Lung microvascular endothelial cell (primary cell): ENCODE results near the gene UAP1L1. TPM values are rescaled to one million over a fixed set of nuclear protein-coding genes. Genes with fewer than 3 reads are reported as not detected.
A peak's percentile ranks its signal among the peaks of the same experiment; 100 is the strongest.

Experiments used
- DNase-seq, 2 donors: peaks; one replicate each; pipeline versions ENCODE4 v3.0.0 to v3.0.0-alpha.2; 2010; ENCODE audit warnings: low read depth in 2 of 2
- total RNA-seq: library from RNA; depleted of rRNA; stranded (reverse); fragments of >200 nt; gene quantifications from 2 replicates; pipeline ENCODE4 v1.2.1, GENCODE V29; 2014

Gene UAP1L1
- total RNA-seq, 1 donor from 2014 or later: 16.9 TPM

DNA sequence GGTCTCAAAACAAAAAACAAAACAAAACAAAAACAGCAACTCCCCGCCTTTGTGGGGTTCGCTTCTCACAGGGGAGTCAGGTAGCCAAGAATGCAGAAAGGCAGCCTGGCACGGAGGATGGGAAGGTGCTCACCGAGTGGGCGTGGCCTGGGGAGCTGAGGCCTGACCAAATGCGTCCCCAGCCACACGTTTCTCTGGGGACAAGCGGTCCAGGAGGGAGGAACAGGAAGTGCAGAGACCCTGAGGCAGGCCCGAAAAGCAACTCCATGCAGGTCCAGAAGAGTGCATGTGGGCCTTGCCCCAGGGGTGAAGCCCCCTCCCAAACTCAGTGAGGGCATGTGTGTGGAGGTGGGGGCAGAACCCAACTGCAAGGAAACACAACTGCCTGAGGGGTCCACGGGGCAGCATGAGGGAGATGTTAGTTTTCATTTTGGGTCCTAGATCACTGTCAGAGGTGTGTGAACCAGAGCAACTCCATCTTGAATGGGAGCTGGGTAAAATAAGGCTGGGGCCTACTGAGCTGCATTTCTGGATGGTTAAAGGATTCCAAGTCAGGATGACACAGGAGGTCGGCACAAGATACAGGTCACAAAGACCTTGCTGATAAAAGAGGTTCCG, 2.6 kb upstream of the UAP1L1 start:
- no peak for DNase-seq

DNA sequence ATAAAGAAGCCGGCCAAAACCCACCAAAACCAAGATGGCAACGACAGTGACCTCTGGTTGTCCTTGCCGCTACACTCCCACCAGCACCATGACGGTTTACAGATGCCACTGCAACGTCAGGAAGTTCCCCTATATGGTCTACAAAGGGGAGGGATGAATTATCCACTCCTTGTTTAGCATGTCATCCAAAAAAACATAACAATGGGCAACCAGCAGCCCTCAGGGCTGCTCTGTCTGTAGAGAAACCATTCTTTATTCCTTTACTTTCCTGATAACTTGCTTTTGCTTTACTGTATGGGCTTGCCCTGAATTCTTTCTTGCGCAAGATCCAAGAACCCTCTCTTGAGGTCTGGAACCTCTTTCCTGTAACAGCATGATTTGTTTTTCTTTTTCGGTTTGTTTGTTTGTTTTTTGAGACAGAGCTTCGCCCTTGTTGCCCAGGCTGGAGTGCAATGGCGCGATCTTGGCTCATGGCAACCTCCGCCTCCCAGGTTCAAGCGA, 2.0 kb upstream of the UAP1L1 start:
- DNase-seq: no peak

DNA sequence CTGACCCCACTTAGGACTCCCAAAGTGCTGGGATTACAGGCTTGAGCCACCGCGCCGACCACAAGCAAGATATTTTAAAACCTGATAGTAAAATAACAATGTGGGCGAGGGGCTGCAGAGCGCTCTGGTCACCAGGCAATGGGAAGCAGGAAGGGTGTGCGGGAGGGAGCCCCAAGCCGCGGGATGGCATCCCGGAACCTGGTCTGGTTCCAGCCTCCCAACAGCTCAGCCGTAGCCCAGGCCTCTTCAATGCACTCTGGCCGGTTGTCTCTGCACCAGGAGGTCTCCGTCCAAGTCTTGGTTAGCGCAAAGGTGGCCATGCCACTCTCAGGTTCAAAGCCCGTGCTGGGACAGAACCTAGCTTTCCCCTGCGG, 694 bp upstream of the UAP1L1 start:
- DNase-seq: no peak

DNA sequence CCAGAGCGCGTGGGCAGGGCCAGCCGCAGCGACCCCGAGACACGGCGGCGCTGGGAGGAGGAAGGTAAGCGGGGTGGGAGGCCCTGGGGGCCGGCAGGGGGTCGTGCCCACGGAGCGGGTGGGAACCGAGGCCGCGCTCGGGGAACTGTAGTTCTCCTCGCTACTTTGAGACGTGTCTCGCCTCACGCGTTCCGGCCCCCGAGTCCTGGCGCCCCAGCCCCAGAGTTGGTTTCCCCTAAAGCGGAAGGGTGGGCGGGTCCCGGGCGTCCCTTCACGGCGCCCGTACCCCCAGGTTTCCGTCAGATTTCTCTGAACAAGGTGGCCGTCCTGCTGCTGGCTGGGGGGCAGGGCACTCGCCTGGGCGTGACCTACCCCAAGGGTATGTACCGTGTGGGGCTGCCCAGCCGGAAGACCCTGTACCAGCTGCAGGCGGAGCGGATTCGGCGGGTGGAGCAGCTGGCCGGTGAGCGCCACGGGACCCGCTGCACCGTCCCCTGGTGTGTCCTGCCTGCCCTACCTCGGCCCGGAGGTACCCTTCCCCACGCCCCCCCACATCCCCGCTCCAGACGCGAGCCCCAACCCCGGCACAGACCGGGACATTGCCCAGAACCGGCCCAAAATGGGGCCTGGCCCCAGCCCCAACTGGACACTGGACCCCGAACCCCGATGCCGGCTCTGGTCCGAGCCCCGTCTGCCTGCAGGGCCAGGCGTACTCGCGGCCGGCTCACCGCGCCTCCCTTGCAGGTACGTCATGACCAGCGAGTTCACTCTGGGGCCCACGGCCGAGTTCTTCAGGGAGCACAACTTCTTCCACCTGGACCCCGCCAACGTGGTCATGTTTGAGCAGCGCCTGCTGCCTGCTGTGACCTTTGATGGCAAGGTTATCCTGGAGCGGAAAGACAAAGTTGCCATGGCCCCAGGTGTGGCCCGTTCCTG, 709 bp downstream of the UAP1L1 start:
- peak in 1 of 2 donors; percentile 39 for DNase-seq

DNA sequence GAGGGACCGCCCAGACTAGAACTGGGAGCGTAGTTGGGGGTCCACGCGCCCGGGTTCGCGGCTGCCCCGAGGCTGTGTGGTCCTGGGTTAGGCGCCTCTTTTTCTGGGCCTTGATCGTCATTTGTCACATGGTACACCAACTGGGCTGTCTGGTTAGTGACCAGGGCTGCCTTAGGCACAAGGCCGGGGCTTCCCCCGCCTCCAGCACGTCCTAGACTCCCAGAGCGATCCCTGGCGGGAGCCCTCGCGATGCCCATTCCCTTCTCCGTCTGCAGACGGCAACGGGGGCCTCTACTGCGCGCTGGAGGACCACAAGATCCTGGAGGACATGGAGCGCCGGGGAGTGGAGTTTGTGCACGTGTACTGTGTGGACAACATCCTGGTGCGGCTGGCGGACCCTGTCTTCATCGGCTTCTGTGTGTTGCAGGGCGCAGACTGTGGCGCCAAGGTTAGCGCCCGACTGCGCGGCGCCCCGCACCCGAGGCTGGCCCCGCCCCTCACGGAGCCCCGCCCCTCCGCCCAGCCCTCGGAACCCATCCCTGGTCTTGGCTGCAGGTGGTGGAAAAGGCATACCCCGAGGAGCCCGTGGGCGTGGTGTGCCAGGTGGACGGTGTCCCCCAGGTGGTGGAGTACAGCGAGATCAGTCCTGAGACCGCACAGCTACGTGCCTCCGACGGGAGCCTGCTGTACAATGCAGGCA, 1.5 kb downstream of the UAP1L1 start:
- DNase-seq: no peak

DNA sequence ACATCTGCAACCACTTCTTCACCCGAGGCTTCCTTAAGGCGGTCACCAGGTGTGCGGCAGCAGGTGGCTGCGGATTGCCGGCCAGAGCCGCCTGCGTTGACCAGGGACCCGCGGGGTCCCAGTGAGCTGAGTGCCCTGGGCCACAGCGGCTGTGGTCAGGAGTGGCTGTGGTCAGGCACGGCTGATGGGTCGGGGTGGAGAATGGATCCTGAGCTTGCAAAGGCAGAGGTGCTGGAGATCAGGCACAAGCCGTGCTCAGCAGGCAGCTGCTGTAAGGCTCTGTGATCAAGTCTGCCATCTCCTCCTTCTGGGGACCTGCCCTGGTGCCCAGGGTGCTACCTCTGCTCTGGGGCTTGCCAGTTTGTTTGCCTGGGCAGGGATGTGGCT, 2.1 kb downstream of the UAP1L1 start:
- no peak for DNase-seq

DNA sequence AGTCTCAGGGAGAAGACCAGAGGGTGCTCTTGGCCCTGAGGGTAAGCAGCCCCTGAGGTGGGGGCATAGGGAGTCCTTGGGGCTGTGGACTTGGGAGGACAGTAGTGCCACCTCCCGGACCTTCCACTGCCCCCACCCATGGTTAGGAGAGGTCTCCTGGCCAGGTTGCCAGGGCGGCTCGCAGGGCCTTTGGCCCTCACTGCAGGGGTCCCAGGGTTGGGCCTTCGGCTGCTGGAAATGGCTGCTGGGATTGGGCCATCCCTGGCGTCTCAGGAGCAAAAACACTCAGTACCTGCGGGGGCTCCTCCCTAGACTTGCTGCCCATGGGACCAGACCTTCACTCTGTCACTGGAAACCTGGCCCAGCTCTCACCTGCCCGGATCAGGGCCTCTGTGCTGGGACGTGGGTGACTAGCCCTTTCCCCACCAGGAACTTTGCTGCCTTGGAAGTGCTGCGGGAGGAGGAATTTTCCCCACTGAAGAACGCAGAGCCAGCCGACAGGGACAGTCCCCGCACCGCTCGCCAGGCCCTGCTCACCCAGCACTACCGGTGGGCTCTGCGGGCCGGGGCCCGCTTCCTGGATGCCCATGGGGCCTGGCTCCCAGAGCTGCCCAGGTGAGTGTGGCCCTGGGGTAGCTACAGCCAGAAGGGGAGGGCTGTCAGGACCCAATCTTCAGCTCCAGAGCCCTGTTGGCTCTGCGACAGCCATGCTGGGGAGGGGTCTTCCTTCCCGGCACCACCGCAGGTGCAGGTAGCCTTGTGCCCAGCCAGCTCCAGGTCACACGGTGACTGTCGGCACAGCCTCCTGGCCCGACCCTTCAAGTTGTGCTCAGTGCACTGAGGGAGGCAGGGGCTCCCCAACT, 3.2 kb downstream of the UAP1L1 start:
- DNase-seq: no peak

DNA sequence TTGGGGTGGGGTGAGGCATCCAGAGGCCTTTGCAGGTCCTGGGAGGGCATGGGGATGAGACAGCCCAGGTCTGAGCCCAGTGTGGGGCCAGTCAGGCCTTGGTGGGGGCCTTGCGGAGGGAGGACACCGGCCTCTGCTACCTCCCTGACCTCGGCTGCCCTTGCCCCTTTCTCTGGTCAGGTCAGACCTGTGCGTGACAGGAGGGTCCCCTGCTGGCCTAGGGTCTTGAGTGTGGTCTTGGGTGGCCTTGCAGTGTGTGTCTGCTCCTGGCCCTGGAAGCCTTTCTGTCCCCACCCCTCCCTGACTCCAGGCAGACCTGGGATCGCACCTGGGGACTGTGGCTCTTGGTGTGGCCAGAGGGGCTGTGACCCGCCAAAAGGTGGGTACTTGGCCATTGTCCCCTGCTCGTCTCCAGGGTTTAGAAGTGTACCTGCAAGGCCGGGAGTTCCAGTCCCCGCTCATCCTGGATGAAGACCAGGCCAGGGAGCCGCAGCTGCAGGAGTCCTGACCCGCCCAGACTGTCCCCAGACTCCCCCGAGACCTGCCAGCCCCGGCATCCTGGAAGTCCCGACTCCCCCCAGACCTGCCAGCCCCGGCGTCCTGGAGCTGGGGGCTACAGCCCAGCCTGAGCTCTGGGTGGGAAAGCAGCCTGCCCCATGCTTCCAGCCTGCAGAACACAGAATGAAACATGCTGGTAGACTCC, 5.1 kb downstream of the UAP1L1 start:
- no peak for DNase-seq

DNA sequence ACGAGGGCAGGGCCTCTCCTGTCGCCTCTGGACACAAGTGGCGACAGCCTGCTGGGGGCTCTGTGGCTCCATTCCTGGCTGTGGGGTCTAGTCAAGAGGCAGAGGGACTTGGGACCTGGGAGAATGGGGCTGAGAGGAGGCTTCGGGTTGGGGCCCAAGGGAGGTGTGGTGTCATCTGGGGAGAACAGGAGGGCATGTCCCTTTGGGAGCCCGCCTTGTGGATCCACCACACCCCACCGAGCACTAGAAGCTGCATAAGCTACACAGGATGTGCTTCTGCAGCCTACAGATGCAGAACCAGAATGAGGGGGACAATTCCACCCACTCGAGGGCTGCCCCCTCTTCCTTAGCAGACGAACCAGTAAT, 5.6 kb downstream of the UAP1L1 start:
- DNase-seq: no peak

DNA sequence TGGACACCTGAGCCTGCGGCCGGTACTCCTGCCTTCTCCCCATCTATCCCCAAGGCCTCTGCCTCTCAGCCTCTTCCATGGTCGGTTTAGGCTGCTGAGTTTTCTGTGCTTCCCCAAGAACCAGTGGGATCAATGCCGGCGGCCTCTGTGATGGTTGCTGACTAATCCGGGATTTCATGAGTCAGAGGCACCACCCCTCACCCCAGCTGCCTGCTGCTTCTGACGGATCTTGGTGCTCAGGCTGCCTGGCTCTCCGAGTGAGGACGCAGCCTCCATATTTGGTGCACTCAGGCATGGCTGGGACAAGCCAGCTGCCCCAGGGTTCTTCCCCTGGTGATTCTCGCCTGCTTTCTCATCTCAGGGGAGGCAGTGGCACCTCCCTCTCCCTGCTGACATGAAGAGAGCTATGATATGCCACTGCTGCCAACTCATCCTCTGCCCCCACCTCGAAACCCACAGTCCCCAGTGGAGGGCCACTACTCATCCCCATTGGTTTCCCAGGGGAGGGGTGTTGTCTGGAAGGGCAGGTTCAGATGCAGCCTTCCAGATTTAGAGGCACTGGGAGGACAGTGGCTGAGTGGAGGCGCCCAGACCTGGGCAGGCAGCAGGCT, 6.2 kb downstream of the UAP1L1 start:
- peak; percentile 41 to 93 for DNase-seq

DNA sequence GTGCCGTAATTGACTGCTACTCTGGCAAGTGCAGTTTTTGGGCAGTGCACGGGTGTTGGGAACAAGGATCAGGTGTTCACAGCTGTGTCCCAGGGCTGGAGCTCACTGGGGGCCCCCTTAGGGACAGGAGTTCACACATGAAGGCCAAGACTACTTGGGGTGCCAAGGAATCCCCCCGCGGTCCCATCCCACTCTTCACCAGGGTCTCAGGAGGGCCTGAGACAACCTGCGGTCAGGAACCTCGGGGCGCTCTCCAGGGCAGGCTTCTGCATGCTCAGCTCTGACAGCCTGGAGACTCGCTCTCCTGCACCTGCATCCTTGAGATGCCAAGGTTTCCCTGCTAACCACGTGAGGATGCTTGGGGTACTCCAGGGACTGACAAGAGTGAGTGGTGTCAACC, 7.2 kb downstream of the UAP1L1 start:
- DNase-seq: no peak

DNA sequence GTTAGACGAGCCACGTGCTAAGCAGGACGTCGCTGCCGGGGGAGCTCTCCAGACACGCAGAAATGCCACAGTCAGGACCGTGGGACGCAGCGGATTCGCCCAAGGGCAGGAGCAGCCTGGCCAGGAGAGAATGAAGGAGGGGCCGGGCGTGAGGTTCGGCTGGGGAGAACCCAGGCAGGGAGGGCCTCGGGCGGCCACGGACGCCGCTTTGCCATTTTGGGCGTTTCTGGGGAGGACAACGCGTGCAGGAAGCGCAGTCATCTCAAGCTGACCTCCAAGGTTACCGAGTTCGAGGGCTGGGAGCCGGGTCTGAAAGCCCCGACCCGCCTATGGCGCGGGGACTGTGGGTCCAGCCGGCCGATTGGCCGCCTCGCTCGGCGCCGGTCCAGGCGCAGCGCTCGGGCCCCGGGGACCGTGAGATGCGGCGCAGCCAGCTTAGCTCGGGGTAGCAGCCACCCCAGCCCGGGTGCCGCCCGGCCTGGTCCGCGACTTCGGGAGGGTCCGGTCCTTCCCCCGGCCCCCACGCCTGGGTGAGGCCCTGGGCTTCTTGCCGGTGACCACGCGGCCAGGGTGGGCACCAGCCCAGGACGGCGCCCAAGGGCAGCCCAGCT, 8.7 kb downstream of the UAP1L1 start:
- DNase-seq: peak; percentile 33 to 35

DNA sequence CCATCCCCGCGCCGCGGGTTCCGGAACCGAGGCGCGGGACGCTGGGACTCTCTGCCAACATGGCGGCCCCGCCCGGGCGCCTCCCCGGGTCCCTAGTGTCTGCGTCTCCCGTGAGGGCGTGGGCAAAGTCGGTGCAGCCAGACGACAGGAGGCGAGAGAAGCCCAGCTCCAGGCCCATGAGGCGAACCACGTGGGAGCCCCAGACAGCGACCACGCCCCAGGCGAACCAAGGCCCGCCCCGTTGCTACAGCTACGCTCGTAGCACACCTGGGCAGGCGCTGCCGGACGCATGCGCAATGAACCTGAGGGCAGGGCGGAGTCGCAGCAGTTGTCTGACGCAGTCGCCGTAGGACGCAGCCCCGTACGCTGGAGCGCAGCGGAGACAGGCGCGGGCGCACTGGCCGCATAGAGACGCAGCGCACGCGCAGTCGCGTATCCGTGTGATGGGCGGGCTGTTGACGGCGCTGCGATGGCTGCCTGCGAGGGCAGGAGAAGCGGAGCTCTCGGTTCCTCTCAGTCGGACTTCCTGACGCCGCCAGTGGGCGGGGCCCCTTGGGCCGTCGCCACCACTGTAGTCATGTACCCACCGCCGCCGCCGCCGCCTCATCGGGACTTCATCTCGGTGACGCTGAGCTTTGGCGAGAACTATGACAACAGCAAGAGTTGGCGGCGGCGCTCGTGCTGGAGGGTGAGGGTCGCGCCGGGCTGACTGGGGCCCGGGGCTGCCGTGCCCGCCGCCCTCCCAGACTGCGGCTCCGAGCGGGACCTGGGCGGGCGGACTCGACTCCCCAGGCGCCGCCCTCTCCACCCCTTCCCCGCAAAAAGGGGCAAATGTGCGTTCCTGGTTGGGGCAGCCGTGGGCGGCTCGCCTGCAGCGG, 9.5 kb downstream of the UAP1L1 start, which contains the start of gene MAN1B1:
TSS of gene MAN1B1 (plus strand) at position 455 of the 878 bp plus-strand sequence. CDS start at position 470, 15 bp downstream.
- peak; percentile 99 to 100 for DNase-seq

DNA sequence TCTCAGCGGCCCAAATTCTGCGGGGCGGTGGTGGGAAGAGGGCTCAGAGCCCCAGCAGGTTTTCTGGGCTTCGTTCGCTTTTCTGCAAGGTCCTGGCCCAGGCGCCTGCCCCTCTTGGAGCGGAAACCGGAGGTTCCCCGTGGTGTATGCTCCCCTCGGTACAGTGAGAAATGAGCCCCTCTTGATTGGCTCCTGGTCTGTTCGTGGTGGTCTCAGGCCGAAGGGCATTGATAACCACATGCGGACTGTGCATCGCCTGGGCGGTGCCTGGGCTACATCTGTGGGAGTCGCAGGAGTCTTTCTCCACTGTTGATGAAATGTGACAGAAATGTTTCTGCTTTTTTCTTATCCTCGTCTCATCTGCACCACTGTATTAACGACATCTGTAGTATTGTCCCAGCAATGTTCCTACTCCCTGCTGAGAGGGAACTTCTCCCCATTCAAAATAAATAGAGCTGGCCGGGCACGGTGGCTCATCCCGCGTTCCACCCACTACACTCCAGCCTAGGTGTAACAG, 10.2 kb downstream of the UAP1L1 start:
- DNase-seq: no peak

DNA sequence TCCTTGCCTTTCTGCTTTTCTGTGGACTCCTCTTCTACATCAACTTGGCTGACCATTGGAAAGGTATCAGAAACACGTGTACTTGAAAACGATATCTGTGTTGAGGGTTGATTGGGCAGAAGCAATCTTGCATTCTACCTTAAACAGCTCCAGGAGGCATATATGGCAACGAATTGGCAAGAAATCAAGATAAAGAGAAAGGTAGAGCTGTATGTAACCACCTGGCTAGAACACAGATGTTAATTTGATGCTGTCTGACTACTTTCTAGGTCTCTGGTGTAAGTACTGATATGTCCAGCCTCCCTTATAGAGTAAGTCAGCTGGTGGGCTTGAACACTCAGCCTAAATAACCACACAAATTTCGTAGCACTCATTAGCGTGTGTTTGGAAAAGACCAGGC, 10.8 kb downstream of the UAP1L1 start:
- DNase-seq: no peak

DNA sequence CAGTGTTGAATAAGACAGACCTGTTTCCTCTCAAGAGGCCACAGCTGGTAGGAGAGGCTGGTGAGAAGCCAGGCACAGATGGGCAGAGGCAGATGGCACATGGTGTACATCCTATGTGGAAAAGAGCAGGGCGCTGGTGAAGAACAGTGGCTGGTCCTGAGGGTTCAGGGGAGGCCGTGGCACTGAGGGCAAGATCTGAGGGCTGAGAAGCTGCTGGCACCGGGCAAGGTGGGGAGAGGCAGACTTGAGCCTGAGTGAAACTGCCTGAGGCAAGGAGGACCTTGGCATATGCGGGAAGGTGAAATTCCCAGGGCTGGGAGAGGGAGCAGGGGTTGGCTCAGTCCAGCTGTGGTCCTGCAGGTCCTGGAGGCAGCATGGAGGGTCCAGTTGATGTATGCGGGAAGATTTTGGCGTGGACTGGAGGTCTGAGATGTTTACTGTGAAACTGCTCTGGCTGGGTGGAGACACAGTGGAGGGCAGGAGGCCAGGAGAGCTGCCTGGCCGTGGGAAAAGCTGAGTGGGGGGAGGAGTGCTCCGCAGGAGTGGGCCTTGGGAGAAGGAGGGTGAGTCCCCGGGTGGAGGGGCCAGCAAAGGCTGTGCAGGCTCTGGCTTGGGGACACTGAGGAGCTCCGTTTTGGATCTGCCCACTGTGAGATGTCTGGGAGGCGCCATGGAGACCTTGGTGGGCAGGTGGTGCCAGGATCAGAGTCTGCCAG, 12.1 kb downstream of the UAP1L1 start:
- no peak for DNase-seq

DNA sequence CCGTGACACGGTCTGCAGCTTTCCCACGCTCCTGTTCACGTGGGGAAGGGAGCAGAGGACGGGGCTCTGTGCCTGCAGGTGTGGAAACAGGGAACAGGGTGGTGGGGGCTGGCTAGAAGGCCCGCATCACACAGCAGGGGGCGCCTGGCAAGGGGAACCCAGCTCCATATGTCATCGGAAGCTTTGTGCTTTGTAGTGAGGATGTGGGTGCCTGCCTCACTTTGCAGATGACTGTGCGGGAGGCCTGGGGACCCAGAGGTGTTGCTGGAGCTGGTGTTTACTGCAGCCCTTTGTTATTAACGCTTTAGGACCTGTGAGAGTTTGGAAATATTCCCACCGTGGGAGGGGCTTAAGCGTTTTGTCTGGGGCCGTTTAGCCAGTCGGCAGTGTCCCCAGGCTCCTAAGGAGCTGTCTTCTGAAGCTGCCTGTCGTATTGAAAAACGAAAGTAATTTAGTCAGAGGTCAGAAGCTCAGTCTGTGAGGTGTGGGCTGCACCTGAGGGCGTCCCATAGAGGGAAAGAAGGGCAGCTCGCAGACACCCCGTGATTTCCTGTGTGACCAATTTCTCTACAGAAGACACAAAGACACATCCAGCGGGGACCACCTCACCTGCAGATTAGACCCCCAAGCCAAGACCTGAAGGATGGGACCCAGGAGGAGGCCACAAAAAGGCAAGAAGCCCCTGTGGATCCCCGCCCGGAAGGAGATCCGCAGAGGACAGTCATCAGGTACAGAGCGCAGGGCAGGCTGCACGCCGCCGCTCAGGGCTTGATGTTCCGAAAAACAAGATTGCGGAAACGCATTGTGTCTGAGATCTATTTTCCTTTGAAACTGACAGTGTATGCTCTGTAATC, 18.6 kb downstream of the UAP1L1 start:
- DNase-seq: peak in 1 of 2 donors; percentile 33
